GM23338 (cell line): ENCODE measurements around the gene TMEM114.

ENCODE experiments used
- CREB1 ChIP-seq: fragments of 250-450 bp; sonication (Bioruptor Pico); IDR thresholded peaks from 2 replicates; pipeline ENCODE4 v1.5.0; 2020; ENCODE audit warnings: low read depth, mild to moderate bottlenecking, moderate library complexity
- CTCF ChIP-seq, 2 experiments: fragments of 200-600 bp in 1 of 2; sonication (generic) in 1 of 2; conservative IDR thresholded peaks; 2 replicates each; pipeline versions ENCODE4 v1.5.1 to v1.6.1; 2016 to 2017; ENCODE audit warnings: antibody characterized with exemption in 2 of 2, low read depth in 2 of 2, mild to moderate bottlenecking in 2 of 2, moderate library complexity in 1 of 2
- ETS1 ChIP-seq: IDR thresholded peaks from 2 replicates; pipeline ENCODE4 v1.6.1; 2016; ENCODE audit warnings: antibody characterized with exemption
- EZH2 ChIP-seq: fragments of 200-600 bp; sonication (generic); IDR thresholded peaks from one replicate; pipeline ENCODE4 v1.8.0; 2017; ENCODE audit warnings: antibody characterized with exemption, mild to moderate bottlenecking, low read depth; ENCODE audit not compliant: unreplicated experiment
- EZH2phosphoT487 ChIP-seq: fragments of 200-600 bp; sonication (generic); IDR thresholded peaks from one replicate; pipeline ENCODE4 v1.8.1; 2018; ENCODE audit warnings: antibody characterized with exemption; ENCODE audit not compliant: unreplicated experiment
- JUNB ChIP-seq: IDR thresholded peaks from one replicate; pipeline ENCODE4 v1.6.1; 2016; ENCODE audit warnings: antibody characterized with exemption; ENCODE audit not compliant: unreplicated experiment
- POLR2AphosphoS5 ChIP-seq: IDR thresholded peaks from 2 replicates; pipeline ENCODE4 v1.6.1; 2016; ENCODE audit warnings: antibody characterized with exemption, low read depth
- REST ChIP-seq: IDR thresholded peaks from one replicate; pipeline ENCODE4 v1.6.1; 2018; ENCODE audit warnings: antibody characterized with exemption; ENCODE audit not compliant: unreplicated experiment
- ZNF331 ChIP-seq: fragments of 250-450 bp; sonication (Bioruptor Pico); IDR thresholded peaks from 2 replicates; pipeline ENCODE4 v1.5.0; 2020; ENCODE audit warnings: low read depth, mild to moderate bottlenecking, moderate library complexity

- TF ChIP-seq JUNB (no peak), CTCF (conservative IDR thresholded peaks at IDR 0.05; ENCODE audit: low read depth in 2 of 2) (no peak), EZH2 (no peak), POLR2AphosphoS5 (no peak), REST (no peak), ZNF331 (CRISPR knock-in tag) (no peak), ETS1 (no peak), CREB1 (CRISPR knock-in tag) (no peak), EZH2phosphoT487 (no peak)
Observed at GRCh38 chr16:8631818-8632465, 41.6 kb upstream of the TMEM114 start.
